ENCODE measurements around the gene KIF17. TPM values are rescaled to one million over a fixed set of nuclear protein-coding genes. Genes with fewer than 3 reads are reported as not detected.

Gene KIF17
- total RNA-seq, 3 donors from 2014 or later (not counting 1 experiment from before 2014, with no cell fraction given), result not detected

GRCh38 chr1:20630729-20631128 is 87.1 kb downstream of the KIF17 start:
- Histone ChIP-seq H3K36me3 (ENCODE audit: control insufficient read depth, insufficient read depth, low read length) (no peaks in the 10 kb centered on the region), H3K27me3 (ENCODE audit: control insufficient read depth, insufficient read depth, low read length) (no peaks in the 10 kb centered on the region), H3K9me3 (ENCODE audit: control insufficient read depth, insufficient read depth, low read length) (no peaks in the 10 kb centered on the region), H3K4me1 (ENCODE audit: control insufficient read depth, insufficient read depth, low read length) (peaks cover 16% of the 10 kb centered on the region), H3K27ac (ENCODE audit: low read length) (no peak overlapping the region), H3K4me3 (ENCODE audit: low read length) (no peak overlapping the region)
- no peak for TF ChIP-seq CTCF (IDR thresholded peaks at IDR 0.05)
- ATAC-seq (no peak), DNase-seq (no peak)
- H3K4me3 Mint-ChIP-seq, result peak overlapping the region; percentile 35
- peaks cover 7 to 21% of the 10 kb centered on the region in 2 donors for H3K27me3 Mint-ChIP-seq (ENCODE audit: low read depth in 2 of 2)
- WGBS (ENCODE audit: insufficient coverage), result 59% methylated on average over 2 of the region's 4 CpGs
- no peaks in the 10 kb centered on the region for H3K9me3 Mint-ChIP-seq
- intact Hi-C loops (cut with micrococcal nuclease), result no loop called here
- H3K36me3 Mint-ChIP-seq, result no peaks in the 10 kb centered on the region
- H3K4me1 Mint-ChIP-seq, result peaks cover 8 to 10% of the 10 kb centered on the region in 2 donors
- H3K27ac Mint-ChIP-seq, result no peak overlapping the region

DNA sequence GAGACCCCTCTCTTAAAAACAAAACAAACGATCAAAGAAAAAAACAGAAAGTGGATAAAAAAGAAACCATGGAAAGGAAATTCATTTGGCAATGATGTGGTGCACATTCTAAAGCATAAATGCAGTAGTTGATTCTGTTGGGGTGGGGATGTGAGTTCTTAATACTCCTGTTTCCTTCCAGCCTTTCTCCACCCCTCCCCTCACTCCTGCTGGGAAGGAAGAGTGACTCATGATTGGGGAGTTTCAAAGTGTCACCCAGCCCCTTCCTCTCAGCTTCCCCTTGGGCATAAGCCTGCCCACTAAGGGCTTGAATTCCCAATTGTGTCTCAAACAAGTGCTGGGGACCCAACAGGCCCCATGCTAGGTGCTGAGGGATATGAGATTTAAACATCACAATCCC is 91.3 kb downstream of the KIF17 start:
- H3K4me1 Mint-ChIP-seq, result no peaks in the 10 kb centered on the region
- Histone ChIP-seq H3K4me3 (ENCODE audit: low read length) (no peak overlapping the region), H3K27me3 (ENCODE audit: control insufficient read depth, insufficient read depth, low read length) (no peaks in the 10 kb centered on the region), H3K36me3 (ENCODE audit: control insufficient read depth, insufficient read depth, low read length) (no peaks in the 10 kb centered on the region), H3K27ac (ENCODE audit: low read length) (no peak overlapping the region), H3K9me3 (ENCODE audit: control insufficient read depth, insufficient read depth, low read length) (no peaks in the 10 kb centered on the region), H3K4me1 (ENCODE audit: control insufficient read depth, insufficient read depth, low read length) (no peaks in the 10 kb centered on the region)
- TF ChIP-seq CTCF (IDR thresholded peaks at IDR 0.05), result no peak
- H3K9me3 Mint-ChIP-seq, result no peaks in the 10 kb centered on the region
- no peak overlapping the region for H3K27ac Mint-ChIP-seq
- no peak for DNase-seq
- no peak overlapping the region for H3K4me3 Mint-ChIP-seq
- peaks cover 10 to 21% of the 10 kb centered on the region in 2 donors for H3K27me3 Mint-ChIP-seq (ENCODE audit: low read depth in 2 of 2)
- no peak for ATAC-seq
- intact Hi-C loops (cut with micrococcal nuclease), result no loop called here
- no peaks in the 10 kb centered on the region for H3K36me3 Mint-ChIP-seq
- WGBS (ENCODE audit: insufficient coverage), result 100% methylated on average over 1 of the region's 1 CpG

- Mint-ChIP-seq H3K27me3 (ENCODE audit: low read depth in 2 of 2) (peaks cover 10 to 21% of the 10 kb centered on the region in 2 donors), H3K4me1 (no peaks in the 10 kb centered on the region), H3K27ac (no peak overlapping the region), H3K9me3 (no peaks in the 10 kb centered on the region), H3K4me3 (no peak overlapping the region), H3K36me3 (no peaks in the 10 kb centered on the region)
- 50% methylated on average over 1 of the region's 1 CpG for WGBS (ENCODE audit: insufficient coverage)
- Histone ChIP-seq H3K27ac (ENCODE audit: low read length) (no peak overlapping the region), H3K27me3 (ENCODE audit: control insufficient read depth, insufficient read depth, low read length) (no peaks in the 10 kb centered on the region), H3K4me1 (ENCODE audit: control insufficient read depth, insufficient read depth, low read length) (no peaks in the 10 kb centered on the region), H3K4me3 (ENCODE audit: low read length) (no peak overlapping the region), H3K36me3 (ENCODE audit: control insufficient read depth, insufficient read depth, low read length) (no peaks in the 10 kb centered on the region), H3K9me3 (ENCODE audit: control insufficient read depth, insufficient read depth, low read length) (no peaks in the 10 kb centered on the region)
- no peak for TF ChIP-seq CTCF (IDR thresholded peaks at IDR 0.05)
- ATAC-seq, result no peak
- intact Hi-C loops (cut with micrococcal nuclease), result no loop called here
- no peak for DNase-seq
Observed at GRCh38 chr1:20626098-20626427, 91.7 kb downstream of the KIF17 start.

All from natural killer cell (primary cell).